A549 (cell line): ENCODE measurements around the gene FAM153A. TPM values are rescaled to one million over a fixed set of nuclear protein-coding genes. Genes with fewer than 3 reads are reported as not detected.
"Not testable (repeated sequence)": the region's sequence is repeated elsewhere in the genome, so short reads cannot be mapped to it uniquely, and the experiment has no call there.

Experiments used
- ATAC-seq, 2 experiments: fragments of 200-7000 bp in 1 of 2; fragments of >200 bp in 1 of 2; cut with Nextera tagmentation in 1 of 2; cut with Tn5 transposase in 1 of 2; 3 replicates each; pipeline versions ENCODE4 v1.8.0 to v1.9.1; 2018 to 2020; ENCODE audit warnings: mild to moderate bottlenecking in 1 of 2, moderate library complexity in 1 of 2
- CTCF ChIA-PET: fragments of 300-600 bp; sonication (Branson Sonifier 250); formaldehyde crosslinking; extraction: SDS; loops from one replicate; lab custom pipeline; 2021; ENCODE audit warnings: antibody characterized with exemption, inconsistent platforms; lab: Yijun Ruan, JAX
- POLR2A ChIA-PET: fragments of 350-600 bp; formaldehyde crosslinking; extraction: SDS; loops from one replicate; lab custom pipeline; 2021; ENCODE audit warnings: antibody characterized with exemption, inconsistent platforms; lab: Yijun Ruan, JAX
- DNase-seq, 2 experiments: peaks; one replicate each; pipeline versions ENCODE4 v3.0.0 to v3.0.0-alpha.2; 2011 to 2016; ENCODE audit warnings: low read depth in 1 of 2, low spot score in 1 of 2
- FAIRE-seq: peaks from 2 replicates; lab custom pipeline; 2011; peaks lifted over from hg19 to GRCh38; lab: Jason Lieb, UNC
- H3K27ac ChIP-seq, 2 experiments: fragments of >200 bp; sonication (Bioruptor Twin); formaldehyde crosslinking; 3 replicates each; pipeline ENCODE4 v1.5.1; 2016 to 2017
- H3K4me1 ChIP-seq: fragments of >200 bp; sonication (Bioruptor Twin); formaldehyde crosslinking; 3 replicates; pipeline ENCODE4 v1.6.1; 2016
- H3K4me2 ChIP-seq: fragments of >200 bp; sonication (Bioruptor Twin); formaldehyde crosslinking; 3 replicates; pipeline ENCODE4 v1.6.1; 2016
- H3K4me3 ChIP-seq: fragments of >200 bp; sonication (Bioruptor Twin); formaldehyde crosslinking; 3 replicates; pipeline ENCODE4 v1.5.1; 2016
- H3K9me3 ChIP-seq: fragments of >200 bp; sonication (Bioruptor Twin); formaldehyde crosslinking; 3 replicates; pipeline ENCODE4 v1.6.1; 2016
- WGBS: methylation state at CpG from one replicate; pipeline ENCODE4 v1.1.6; 2017; ENCODE audit errors: missing lambda C conversion rate; 5-methylcytosine and 5-hydroxymethylcytosine counted together
- polyA plus RNA-seq, 4 experiments: library from polyadenylated mRNA; depleted of rRNA in 3 of 4; stranded (reverse); fragments of >200 nt; fragmentation: RNase III in 1 of 4; extraction: RNeasy Plus Mini Kit Qiagen cat#74134 plus additional on column Dnase treatment in 1 of 4; gene quantifications; 2 replicates in 3 of 4; 3 replicates in 1 of 4; pipeline ENCODE4 v1.2.3, GENCODE V29; 2011 to 2017

The FAM153A gene
- polyA plus RNA-seq, 2 of the 4 experiments (the other 2 are of a cell fraction), result not detected

GRCh38 chr5:177689011-177689610 lies 93.6 kb downstream of the FAM153A start:
- 53% methylated on average over 12 of the region's 12 CpGs for WGBS
- H3K27ac ChIP-seq, CTCF ChIA-PET, H3K4me1 ChIP-seq, POLR2A ChIA-PET, DNase-seq, H3K9me3 ChIP-seq, H3K4me3 ChIP-seq, FAIRE-seq, H3K4me2 ChIP-seq, ATAC-seq: not testable (repeated sequence)

DNA sequence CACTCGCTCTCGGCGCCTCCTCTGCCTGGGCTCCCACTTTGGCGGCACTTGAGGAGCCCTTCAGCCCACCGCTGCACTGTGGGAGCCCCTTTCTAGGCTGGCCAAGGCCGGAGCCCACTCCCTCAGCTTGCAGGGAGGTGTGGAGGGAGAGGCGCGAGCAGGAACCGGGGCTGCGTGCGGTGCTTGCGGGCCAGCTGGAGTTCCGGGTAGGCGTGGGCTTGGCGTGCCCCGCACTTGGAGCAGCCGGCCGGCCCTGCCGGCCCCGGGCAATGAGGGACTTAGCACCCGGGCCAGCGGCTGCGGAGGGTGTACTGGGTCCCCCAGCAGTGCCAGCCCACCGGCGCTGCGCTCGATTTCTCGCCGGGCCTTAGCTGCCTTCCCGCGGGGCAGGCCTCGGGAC lies 94.6 kb downstream of the FAM153A start:
- H3K4me3 ChIP-seq, H3K27ac ChIP-seq, ATAC-seq, FAIRE-seq, H3K4me2 ChIP-seq, CTCF ChIA-PET, H3K4me1 ChIP-seq, POLR2A ChIA-PET, H3K9me3 ChIP-seq, DNase-seq: not testable (repeated sequence)
- 87% methylated on average over 16 of the region's 32 CpGs for WGBS

- FAIRE-seq, result peak; percentile 92
- POLR2A ChIA-PET, DNase-seq: not testable (repeated sequence)
These were observed 100.8 kb downstream of the FAM153A start for GRCh38 chr5:177681920-177682319.

More at GRCh38 chr5:177681920-177682319, 100.8 kb downstream of the FAM153A start:
- 41% methylated on average over 1 of the region's 1 CpG for WGBS
- H3K27ac ChIP-seq, ATAC-seq, H3K4me3 ChIP-seq, H3K4me2 ChIP-seq, CTCF ChIA-PET, H3K9me3 ChIP-seq, H3K4me1 ChIP-seq: not testable (repeated sequence)

Other genes starting within 250 kb of the FAM153A start
- gene FAM193B, start 228.3 kb downstream of the FAM153A start, polyA plus RNA-seq (2011; rRNA removed), result 19.4 and 23.0 TPM in 2 replicates
- 24.9 to 31.9 TPM (median 28.9 TPM) in 3 replicates for gene FAM193B, start 228.3 kb downstream of the FAM153A start, polyA plus RNA-seq (2017; fragmentation: RNase III; extraction: RNeasy Plus Mini Kit Qiagen cat#74134 plus additional on column Dnase treatment)
- 168 and 212 TPM in 2 replicates for gene TMED9, start 190.7 kb downstream of the FAM153A start, polyA plus RNA-seq (2011; rRNA removed)
- 218 to 239 TPM (median 236 TPM) in 3 replicates for gene TMED9, start 190.7 kb downstream of the FAM153A start, polyA plus RNA-seq (2017; fragmentation: RNase III; extraction: RNeasy Plus Mini Kit Qiagen cat#74134 plus additional on column Dnase treatment)
- 13.0 and 13.3 TPM in 2 replicates for gene B4GALT7, start 182.8 kb downstream of the FAM153A start, polyA plus RNA-seq (2011; rRNA removed)
- gene B4GALT7, start 182.8 kb downstream of the FAM153A start, polyA plus RNA-seq (2017; fragmentation: RNase III; extraction: RNeasy Plus Mini Kit Qiagen cat#74134 plus additional on column Dnase treatment), result 17.1 to 18.2 TPM (median 18.0 TPM) in 3 replicates
- not detected in 2 replicates for gene PROP1, start 213.3 kb upstream of the FAM153A start, polyA plus RNA-seq (2011; rRNA removed)
- not detected in 3 replicates for gene PROP1, start 213.3 kb upstream of the FAM153A start, polyA plus RNA-seq (2017; fragmentation: RNase III; extraction: RNeasy Plus Mini Kit Qiagen cat#74134 plus additional on column Dnase treatment)